Gastrocnemius medialis (tissue), 4 donors: ENCODE results near the gene ABCC12.

Source experiments
- CTCF ChIP-seq, 5 experiments: fragments of 450-650 bp in 3 of 5; fragments of 200-600 bp in 2 of 5; sonication (generic) in 2 of 5; IDR thresholded peaks in 4 of 5; conservative IDR thresholded peaks in 1 of 5; 1 replicate in 4 of 5; 2 replicates in 1 of 5; pipeline ENCODE4 v1.5.1; 2016 to 2019; ENCODE audit warnings: antibody characterized with exemption in 5 of 5, mild to moderate bottlenecking in 3 of 5, moderate library complexity in 3 of 5
- POLR2A ChIP-seq, 2 donors: fragments of 450-650 bp; IDR thresholded peaks; one replicate each; pipeline ENCODE4 v1.6.1; 2017; ENCODE audit warnings: antibody characterized with exemption in 2 of 2, mild to moderate bottlenecking in 2 of 2, moderate library complexity in 2 of 2

- TF ChIP-seq CTCF (IDR thresholded peaks at IDR 0.05 in 4 of 5, conservative IDR thresholded peaks at IDR 0.05 in 1 of 5) (no peak), POLR2A (IDR thresholded peaks at IDR 0.05) (no peak)
These were observed 42.8 kb downstream of the ABCC12 start for GRCh38 chr16:48113001-48113400.
